Measurements from ENCODE around the gene WNK2. TPM values are rescaled to one million over a fixed set of nuclear protein-coding genes. Genes with fewer than 3 reads are reported as not detected.

Gene WNK2
- total RNA-seq, 1 donor from 2014 or later, result 1.9 TPM

- Mint-ChIP-seq H3K4me3 (ENCODE audit: unreplicated experiment) (no peak overlapping the region), H3K4me1 (ENCODE audit: low read depth, unreplicated experiment) (no peaks in the 10 kb centered on the region), H3K9me3 (ENCODE audit: unreplicated experiment) (peaks cover 2% of the 10 kb centered on the region), H3K27ac (ENCODE audit: unreplicated experiment) (no peak overlapping the region), H3K36me3 (ENCODE audit: low read depth, unreplicated experiment) (no peaks in the 10 kb centered on the region), H3K27me3 (ENCODE audit: low read depth, unreplicated experiment) (peaks cover 63% of the 10 kb centered on the region)
- FAIRE-seq (no peak), DNase-seq (ENCODE audit: low read depth) (no peak)
- Histone ChIP-seq H4K20me1 (ENCODE audit: insufficient read depth, low read length) (no peaks in the 10 kb centered on the region), H2AFZ (ENCODE audit: low read depth, low read length) (no peak overlapping the region), H3K4me3 (ENCODE audit: insufficient read depth, low read depth, low read length) (no peak overlapping the region), H3K27ac (ENCODE audit: low read depth, low read length) (no peak overlapping the region), H3K27me3 (ENCODE audit: insufficient read depth, low read length) (peaks cover 28% of the 10 kb centered on the region), H3K79me2 (ENCODE audit: insufficient read depth, low read length) (no peaks in the 10 kb centered on the region), H3K9me3 (ENCODE audit: insufficient read depth, low read depth, low read length) (no peaks in the 10 kb centered on the region), H3K36me3 (ENCODE audit: insufficient read depth, low read length) (no peaks in the 10 kb centered on the region), H3K4me2 (ENCODE audit: low read length) (no peak overlapping the region), H3K9ac (ENCODE audit: low read length) (no peak overlapping the region), H3K4me1 (ENCODE audit: insufficient read depth, low read length) (no peaks in the 10 kb centered on the region)
- TF ChIP-seq, protein P1, sequence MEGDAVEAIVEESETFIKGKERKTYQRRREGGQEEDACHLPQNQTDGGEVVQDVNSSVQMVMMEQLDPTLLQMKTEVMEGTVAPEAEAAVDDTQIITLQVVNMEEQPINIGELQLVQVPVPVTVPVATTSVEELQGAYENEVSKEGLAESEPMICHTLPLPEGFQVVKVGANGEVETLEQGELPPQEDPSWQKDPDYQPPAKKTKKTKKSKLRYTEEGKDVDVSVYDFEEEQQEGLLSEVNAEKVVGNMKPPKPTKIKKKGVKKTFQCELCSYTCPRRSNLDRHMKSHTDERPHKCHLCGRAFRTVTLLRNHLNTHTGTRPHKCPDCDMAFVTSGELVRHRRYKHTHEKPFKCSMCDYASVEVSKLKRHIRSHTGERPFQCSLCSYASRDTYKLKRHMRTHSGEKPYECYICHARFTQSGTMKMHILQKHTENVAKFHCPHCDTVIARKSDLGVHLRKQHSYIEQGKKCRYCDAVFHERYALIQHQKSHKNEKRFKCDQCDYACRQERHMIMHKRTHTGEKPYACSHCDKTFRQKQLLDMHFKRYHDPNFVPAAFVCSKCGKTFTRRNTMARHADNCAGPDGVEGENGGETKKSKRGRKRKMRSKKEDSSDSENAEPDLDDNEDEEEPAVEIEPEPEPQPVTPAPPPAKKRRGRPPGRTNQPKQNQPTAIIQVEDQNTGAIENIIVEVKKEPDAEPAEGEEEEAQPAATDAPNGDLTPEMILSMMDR (IDR thresholded peaks at IDR 0.05; ENCODE audit: insufficient read depth, low read depth, low read length), result no peak
- TF ChIP-seq EZH2 (IDR thresholded peaks at IDR 0.05; ENCODE audit: insufficient read depth, low read length), result no peak
Observed at GRCh38 chr9:93187047-93187446, 3.1 kb downstream of the WNK2 start.

GRCh38 chr9:93187574-93187973, 3.6 kb downstream of the WNK2 start:
- H3K36me3 ChIP-seq (ENCODE audit: insufficient read depth, low read length), result no peaks in the 10 kb centered on the region
- no peak for FAIRE-seq
- no peaks in the 10 kb centered on the region for H3K79me2 ChIP-seq (ENCODE audit: insufficient read depth, low read length)
- peaks cover 2% of the 10 kb centered on the region for H3K9me3 Mint-ChIP-seq (ENCODE audit: unreplicated experiment)
- H3K27me3 ChIP-seq (ENCODE audit: insufficient read depth, low read length), result peaks cover 23% of the 10 kb centered on the region
- TF ChIP-seq EZH2 (IDR thresholded peaks at IDR 0.05; ENCODE audit: insufficient read depth, low read length), result no peak
- TF ChIP-seq, protein P1 (IDR thresholded peaks at IDR 0.05; ENCODE audit: insufficient read depth, low read depth, low read length), result no peak
- no peak overlapping the region for H3K4me3 Mint-ChIP-seq (ENCODE audit: unreplicated experiment)
- H2AFZ ChIP-seq (ENCODE audit: low read depth, low read length), result no peak overlapping the region
- peaks cover 61% of the 10 kb centered on the region for H3K27me3 Mint-ChIP-seq (ENCODE audit: low read depth, unreplicated experiment)
- H3K4me3 ChIP-seq (ENCODE audit: insufficient read depth, low read depth, low read length), result no peak overlapping the region
- no peak overlapping the region for H3K9ac ChIP-seq (ENCODE audit: low read length)
- H4K20me1 ChIP-seq (ENCODE audit: insufficient read depth, low read length), result no peaks in the 10 kb centered on the region
- no peaks in the 10 kb centered on the region for H3K36me3 Mint-ChIP-seq (ENCODE audit: low read depth, unreplicated experiment)
- no peaks in the 10 kb centered on the region for H3K9me3 ChIP-seq (ENCODE audit: insufficient read depth, low read depth, low read length)
- H3K27ac Mint-ChIP-seq (ENCODE audit: unreplicated experiment), result no peak overlapping the region
- DNase-seq (ENCODE audit: low read depth), result no peak
- no peak overlapping the region for H3K4me2 ChIP-seq (ENCODE audit: low read length)
- no peaks in the 10 kb centered on the region for H3K4me1 ChIP-seq (ENCODE audit: insufficient read depth, low read length)
- H3K27ac ChIP-seq (ENCODE audit: low read depth, low read length), result no peak overlapping the region
- no peaks in the 10 kb centered on the region for H3K4me1 Mint-ChIP-seq (ENCODE audit: low read depth, unreplicated experiment)

DNA sequence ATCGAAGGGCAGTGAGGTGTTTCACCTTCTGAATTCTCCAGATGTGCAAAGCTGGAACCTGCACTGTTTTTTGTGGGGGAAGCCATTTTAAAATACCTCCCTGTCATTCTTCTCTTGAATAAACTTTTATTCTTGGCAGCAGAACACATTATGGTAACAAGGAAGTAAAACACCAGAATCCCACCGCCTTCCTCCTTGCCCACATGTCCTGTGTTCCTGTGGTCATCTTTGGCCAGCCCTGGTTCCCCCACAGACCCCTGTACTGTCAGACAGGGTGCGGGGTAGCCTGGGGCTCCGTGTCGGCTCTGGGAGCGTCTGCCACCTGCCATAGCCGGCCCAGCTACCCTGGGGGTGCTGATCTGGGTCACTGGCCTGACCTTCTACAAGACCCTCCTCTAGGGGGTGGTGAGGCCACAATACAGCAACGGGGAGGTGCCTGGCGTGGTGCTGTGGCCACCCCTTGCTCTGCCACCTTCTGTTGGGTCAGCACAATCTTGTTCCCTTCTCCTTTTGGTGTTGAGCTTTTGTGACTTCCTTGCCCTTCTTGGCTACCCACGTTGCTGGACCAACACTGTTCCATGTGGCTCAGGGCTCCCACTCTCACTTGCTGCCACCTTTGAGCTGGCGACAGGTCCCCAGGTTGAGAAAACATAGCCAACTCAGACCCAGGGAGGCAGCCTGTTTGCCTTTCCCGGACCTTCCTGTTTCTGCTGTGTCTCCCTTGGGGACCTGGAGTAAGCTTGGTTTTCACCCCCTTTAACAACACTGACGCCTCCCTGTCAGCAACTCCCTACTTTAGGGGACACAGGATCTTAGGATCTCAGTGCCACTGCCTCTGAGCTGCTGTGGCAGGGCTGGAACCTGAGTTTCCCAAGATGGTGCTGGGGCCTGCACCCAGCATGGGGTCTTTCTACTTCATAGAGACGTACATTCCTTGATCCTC, 4.8 kb downstream of the WNK2 start:
- no peak overlapping the region for H3K27ac Mint-ChIP-seq (ENCODE audit: unreplicated experiment)
- H3K4me1 ChIP-seq (ENCODE audit: insufficient read depth, low read length), result no peaks in the 10 kb centered on the region
- H3K9me3 Mint-ChIP-seq (ENCODE audit: unreplicated experiment), result peaks cover 2% of the 10 kb centered on the region
- no peaks in the 10 kb centered on the region for H3K36me3 Mint-ChIP-seq (ENCODE audit: low read depth, unreplicated experiment)
- no peaks in the 10 kb centered on the region for H3K4me1 Mint-ChIP-seq (ENCODE audit: low read depth, unreplicated experiment)
- no peaks in the 10 kb centered on the region for H3K9me3 ChIP-seq (ENCODE audit: insufficient read depth, low read depth, low read length)
- TF ChIP-seq, protein P1 (IDR thresholded peaks at IDR 0.05; ENCODE audit: insufficient read depth, low read depth, low read length), result no peak
- TF ChIP-seq EZH2 (IDR thresholded peaks at IDR 0.05; ENCODE audit: insufficient read depth, low read length), result no peak
- H3K27ac ChIP-seq (ENCODE audit: low read depth, low read length), result no peak overlapping the region
- DNase-seq (ENCODE audit: low read depth), result no peak
- H3K4me3 Mint-ChIP-seq (ENCODE audit: unreplicated experiment), result no peak overlapping the region
- no peak overlapping the region for H3K9ac ChIP-seq (ENCODE audit: low read length)
- H2AFZ ChIP-seq (ENCODE audit: low read depth, low read length), result no peak overlapping the region
- no peaks in the 10 kb centered on the region for H4K20me1 ChIP-seq (ENCODE audit: insufficient read depth, low read length)
- H3K27me3 ChIP-seq (ENCODE audit: insufficient read depth, low read length), result peaks cover 13% of the 10 kb centered on the region
- H3K79me2 ChIP-seq (ENCODE audit: insufficient read depth, low read length), result no peaks in the 10 kb centered on the region
- no peak overlapping the region for H3K4me2 ChIP-seq (ENCODE audit: low read length)
- H3K4me3 ChIP-seq (ENCODE audit: insufficient read depth, low read depth, low read length), result no peak overlapping the region
- no peak for FAIRE-seq
- peaks cover 51% of the 10 kb centered on the region for H3K27me3 Mint-ChIP-seq (ENCODE audit: low read depth, unreplicated experiment)
- H3K36me3 ChIP-seq (ENCODE audit: insufficient read depth, low read length), result no peaks in the 10 kb centered on the region
